Umbilical cord (tissue), 2 donors: ENCODE results near the gene NELL1. TPM values are rescaled to one million over a fixed set of nuclear protein-coding genes. Genes with fewer than 3 reads are reported as not detected.
"Not testable (repeated sequence)": the region's sequence is repeated elsewhere in the genome, so short reads cannot be mapped to it uniquely, and the experiment has no call there.

Experiments used
- DNase-seq: peaks from one replicate; pipeline ENCODE4 v3.0.0-alpha.2; 2015; ENCODE audit warnings: low spot score
- total RNA-seq: library from RNA; depleted of rRNA; stranded (reverse); fragments of >200 nt; gene quantifications from one replicate; pipeline ENCODE4 v1.2.3, GENCODE V29; 2014; ENCODE audit warnings: low replicate concordance; ENCODE audit not compliant: insufficient read depth

NELL1 gene
- total RNA-seq, 1 donor from 2014 or later = 4.3 TPM

- DNase-seq = no peak
These were observed 93.6 kb downstream of the NELL1 start for GRCh38 chr11:20762980-20763379.

GRCh38 chr11:20770414-20770946 lies 101.1 kb downstream of the NELL1 start:
- DNase-seq = no peak

GRCh38 chr11:20771026-20771425 lies 101.6 kb downstream of the NELL1 start:
- no peak for DNase-seq

GRCh38 chr11:20771681-20772080 lies 102.3 kb downstream of the NELL1 start:
- DNase-seq = no peak

DNA sequence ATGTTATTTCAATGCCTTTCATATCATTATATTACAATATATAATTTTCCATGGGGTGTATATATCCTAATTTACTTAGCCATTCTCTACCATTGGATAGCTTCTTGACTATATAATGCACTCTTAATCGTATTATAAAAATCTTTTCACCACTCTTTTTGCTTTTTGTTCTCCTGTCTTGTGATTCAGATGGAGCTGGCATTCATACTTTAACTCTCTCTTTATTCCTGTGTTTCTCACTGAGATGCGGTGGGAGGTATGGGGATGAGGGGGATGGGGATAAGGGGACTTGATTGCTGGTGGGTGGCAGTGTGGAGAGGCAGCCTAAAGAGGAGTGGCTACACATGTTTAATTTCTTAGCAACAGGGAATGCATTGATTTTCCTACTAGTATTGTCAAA lies 105.9 kb downstream of the NELL1 start:
- DNase-seq = no peak

DNA sequence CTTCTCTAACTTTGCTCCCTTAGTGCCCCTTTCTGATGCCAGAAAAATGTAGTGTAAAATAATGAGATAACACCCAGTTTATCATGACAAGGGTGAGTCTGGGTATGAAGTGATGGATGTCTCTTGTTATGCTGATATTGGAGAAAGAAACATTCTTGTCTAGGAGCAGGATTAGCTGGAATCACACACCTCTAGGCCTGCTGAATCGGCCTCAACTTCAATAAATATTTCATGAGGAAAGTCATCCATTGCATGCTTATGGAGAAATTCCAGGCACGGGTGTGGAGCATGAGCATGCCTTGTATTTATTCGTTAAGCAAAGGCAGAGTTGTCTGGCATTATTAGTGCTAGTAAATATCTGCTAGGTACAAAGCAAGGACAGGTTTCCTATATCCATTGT lies 113.4 kb downstream of the NELL1 start:
- DNase-seq = no peak

GRCh38 chr11:20783220-20783619 lies 113.8 kb downstream of the NELL1 start:
- DNase-seq = no peak

DNA sequence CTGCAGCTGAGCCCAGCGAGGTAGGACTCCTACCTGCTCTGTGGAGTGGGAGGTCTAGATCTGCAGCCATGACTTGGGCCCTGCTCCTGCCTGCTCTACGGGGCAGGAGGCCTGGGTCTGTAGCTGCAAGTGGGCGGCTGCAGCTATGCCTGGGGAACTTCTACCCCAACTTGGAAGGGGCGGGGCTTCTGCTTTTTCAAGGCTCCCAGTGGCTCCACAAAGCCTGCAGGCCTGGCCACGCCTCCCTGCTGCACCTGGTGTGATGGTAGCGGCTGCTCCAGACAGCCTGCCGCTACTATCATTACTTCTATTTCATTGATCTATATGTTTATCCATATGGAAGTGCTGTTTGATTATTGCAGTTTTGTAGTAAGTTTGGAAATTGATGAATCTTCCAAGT lies 121.2 kb downstream of the NELL1 start:
- DNase-seq = no peak

- no peak for DNase-seq
These were observed 125.6 kb downstream of the NELL1 start for GRCh38 chr11:20795005-20795404.

DNA sequence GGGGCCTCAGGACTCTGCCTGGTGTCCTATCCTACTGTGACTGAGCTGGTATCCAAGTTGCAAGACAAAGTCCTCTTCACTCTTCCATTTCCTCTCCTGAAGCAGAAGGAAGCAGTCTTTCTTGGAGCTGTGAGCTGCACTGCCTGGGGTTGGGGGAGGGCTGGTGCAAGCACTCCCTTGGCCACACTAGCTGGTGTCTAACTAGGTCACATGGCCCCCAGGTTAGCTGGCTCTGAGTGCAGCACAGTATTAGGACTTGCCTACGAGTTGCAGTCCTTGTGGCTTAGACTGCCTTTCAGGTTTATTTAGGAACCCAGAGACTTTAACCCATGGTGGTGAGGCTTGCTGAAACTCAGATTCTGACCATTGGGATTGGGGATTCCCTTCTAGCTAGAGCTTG lies 138.9 kb downstream of the NELL1 start:
- DNase-seq = no peak

DNA sequence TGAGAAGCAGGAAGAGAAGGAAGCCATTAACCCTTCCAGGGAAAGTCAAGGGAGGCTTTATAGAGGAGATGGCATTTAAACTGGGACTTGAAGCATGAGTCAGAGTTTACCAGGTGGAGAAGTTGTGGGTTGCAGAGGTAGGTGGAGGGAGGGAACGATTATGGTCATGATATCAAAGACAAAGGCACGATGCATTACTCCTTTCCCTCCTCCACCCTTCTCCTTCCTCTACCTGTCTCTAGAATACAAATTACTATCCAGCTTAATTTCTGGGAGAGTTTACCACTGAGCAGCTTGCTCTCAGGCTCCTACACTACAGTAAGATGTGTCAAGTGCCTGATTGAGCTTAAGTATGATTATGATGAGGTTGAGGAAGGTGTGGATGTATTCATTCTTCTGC lies 151.7 kb downstream of the NELL1 start:
- DNase-seq = no peak

- no peak for DNase-seq
These were observed 152.1 kb downstream of the NELL1 start for GRCh38 chr11:20821470-20821869.

DNA sequence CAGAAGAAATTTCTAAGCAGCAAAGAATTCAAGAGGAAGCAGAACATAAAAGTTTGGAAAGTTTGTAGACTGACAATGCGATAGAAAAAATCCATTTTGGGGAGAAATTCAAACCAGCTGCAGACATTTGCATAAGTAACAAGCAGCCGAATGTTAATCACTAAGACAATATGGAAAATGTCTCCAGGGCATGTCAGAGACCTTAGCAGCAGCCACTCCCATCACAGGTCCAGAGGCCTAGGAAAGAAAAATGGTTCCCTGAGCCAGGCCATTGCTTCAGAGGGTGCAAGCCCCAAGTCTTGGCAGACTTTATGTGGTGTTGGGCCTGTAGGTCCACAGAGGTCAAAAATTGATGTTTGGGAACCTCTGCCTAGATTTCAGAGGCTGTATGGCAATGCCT lies 155.4 kb downstream of the NELL1 start:
- no peak for DNase-seq

GRCh38 chr11:20835561-20835960 lies 166.2 kb downstream of the NELL1 start:
- no peak for DNase-seq

DNA sequence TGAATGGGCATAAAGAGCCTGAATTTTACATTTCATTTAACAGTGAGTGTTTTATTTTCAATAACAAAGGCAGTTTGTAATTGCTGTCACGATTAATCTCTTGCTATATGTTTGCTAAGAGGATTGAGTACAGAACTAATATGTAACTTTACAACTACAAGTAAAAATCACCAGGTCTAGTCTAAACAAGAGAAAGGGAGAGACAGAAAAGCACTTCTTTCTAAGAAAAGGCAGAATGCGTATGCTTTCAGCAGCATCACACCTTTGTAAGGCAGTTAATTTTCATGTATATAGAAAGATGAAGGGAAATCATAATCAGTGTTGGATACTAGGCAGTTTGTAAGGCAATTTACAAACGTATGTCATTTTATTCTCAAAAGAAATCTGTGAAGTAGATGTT lies 169.8 kb downstream of the NELL1 start:
- no peak for DNase-seq

GRCh38 chr11:20840341-20840740 lies 171.0 kb downstream of the NELL1 start:
- DNase-seq = peak; percentile 30

GRCh38 chr11:20844216-20844615 lies 174.8 kb downstream of the NELL1 start:
- DNase-seq = no peak

GRCh38 chr11:20844630-20845029 lies 175.2 kb downstream of the NELL1 start:
- DNase-seq = no peak

- DNase-seq = no peak
These were observed 185.0 kb downstream of the NELL1 start for GRCh38 chr11:20854215-20854955.

DNA sequence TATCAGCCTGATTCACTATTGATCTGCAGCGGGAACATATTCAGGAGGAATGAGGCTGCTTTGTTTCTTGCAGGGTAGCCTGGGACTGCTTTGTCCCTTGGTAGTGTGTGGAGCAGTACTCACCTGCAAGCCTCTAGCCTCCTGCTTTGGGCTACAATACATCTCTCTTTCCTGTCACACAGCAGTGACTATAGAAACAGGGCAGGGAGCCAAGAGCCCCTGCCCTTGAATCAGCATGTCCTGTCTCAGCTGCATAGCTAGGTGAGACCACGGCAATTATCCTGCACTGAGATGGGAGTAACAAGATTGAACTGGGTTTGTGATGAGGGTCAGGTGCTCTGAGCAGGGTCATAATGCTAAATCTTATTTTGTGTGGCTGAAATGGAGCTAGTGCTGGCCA lies 191.9 kb downstream of the NELL1 start:
- DNase-seq = no peak

- not testable (repeated sequence) for DNase-seq
These were observed 192.9 kb downstream of the NELL1 start for GRCh38 chr11:20862263-20862662.

DNA sequence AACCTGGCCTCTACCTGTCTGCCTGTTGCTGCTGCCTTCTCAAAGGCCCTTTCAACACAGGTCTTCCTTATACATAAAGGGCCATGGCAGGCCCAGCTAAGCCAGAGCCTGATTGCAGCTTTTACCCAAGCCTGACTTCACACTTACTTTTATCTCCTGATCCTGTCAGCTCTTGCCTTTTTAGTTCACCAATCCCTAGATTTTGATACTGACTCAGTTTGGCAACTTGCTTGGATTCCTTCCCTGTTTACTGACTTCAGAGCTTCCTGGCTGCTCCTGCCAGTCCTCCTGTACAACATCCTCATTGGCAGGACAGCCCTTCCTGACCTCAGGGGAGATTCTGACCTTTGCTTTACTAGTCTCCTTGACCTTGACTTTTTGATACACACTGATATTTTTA lies 195.2 kb downstream of the NELL1 start:
- no peak for DNase-seq

- no peak for DNase-seq
These were observed 195.8 kb downstream of the NELL1 start for GRCh38 chr11:20865161-20865560.

DNA sequence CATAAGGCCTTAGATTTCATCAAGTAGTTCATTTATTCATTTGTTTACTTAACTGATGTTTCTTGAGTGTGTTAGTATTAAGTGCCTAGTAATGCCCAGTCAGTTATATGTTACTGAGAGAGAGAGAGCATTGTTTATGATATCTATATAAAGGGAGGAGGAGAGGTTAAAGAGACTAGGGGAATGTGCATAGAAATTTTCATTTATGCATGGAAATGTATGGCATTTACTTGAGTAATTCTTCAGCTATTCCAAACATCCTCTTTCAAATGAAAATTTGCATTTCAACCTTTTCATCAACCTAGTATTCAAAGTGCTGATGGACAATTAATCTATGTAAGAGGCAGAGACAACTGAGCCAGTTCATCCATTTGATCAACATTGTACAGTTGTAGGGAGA lies 199.7 kb downstream of the NELL1 start:
- DNase-seq = no peak
